ENCODE measurements around the gene CCDC92. TPM values are rescaled to one million over a fixed set of nuclear protein-coding genes. Genes with fewer than 3 reads are reported as not detected.

The CCDC92 gene
- total RNA-seq, 4 donors from 2014 or later, result 14.8 to 48.8 (median 21.1) TPM

GRCh38 chr12:123958462-123958861, 14.2 kb downstream of the CCDC92 start:
- TF ChIP-seq POLR2AphosphoS5 (IDR thresholded peaks at IDR 0.05) (peak in 1 of 3 donors; percentile 21), POLR2A (IDR thresholded peaks at IDR 0.05) (no peak)
- in situ Hi-C loops (cut with MboI; ENCODE audit: low pct_ligation_motif_present in 1 of 4, low pct_unique_long_range_greater_than_20kb in 1 of 4, low sequenced_read_pairs in 3 of 4) (no loop called here), intact Hi-C loops (cut with DNase I; ENCODE audit: low total_unique reads) (no loop called here)
- WGBS, 2 donors (ENCODE audit: low coverage in 1 of 2), result 82 to 100% methylated on average over 1 to 8 of the region's 8 CpGs
- DNase-seq, result no peak
- Histone ChIP-seq H3K4me1 (peaks cover 0 to 24% (median under 1%) of the 10 kb centered on the region in 4 donors), H3K27ac (no peak overlapping the region), H3K36me3 (no peaks in the 10 kb centered on the region), H3K27me3 (no peaks in the 10 kb centered on the region), H3K9me3 (no peaks in the 10 kb centered on the region), H3K4me3 (no peak overlapping the region)

DNA sequence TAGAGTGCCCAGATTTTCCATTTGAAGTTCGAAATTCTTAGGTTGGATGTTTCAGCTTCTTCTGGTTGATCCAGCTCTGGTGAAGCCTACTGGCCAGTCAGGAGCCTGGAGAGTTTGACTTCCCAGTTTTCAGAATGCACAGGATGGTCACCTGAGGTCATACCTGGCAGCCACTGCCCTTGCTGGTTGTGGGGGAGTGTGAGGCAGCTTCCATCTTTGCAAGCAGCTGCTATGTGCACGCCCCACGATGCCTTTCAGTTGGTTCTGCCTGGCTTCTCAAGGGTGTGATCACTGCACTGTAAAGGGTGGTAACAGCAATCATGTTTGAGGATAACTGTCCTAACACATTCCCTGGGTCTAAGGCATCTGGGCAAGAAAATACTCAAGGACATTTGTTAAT, 15.4 kb downstream of the CCDC92 start:
- no peak for DNase-seq
- Histone ChIP-seq H3K4me1 (peaks cover 0 to 20% (median 0%) of the 10 kb centered on the region in 4 donors), H3K27me3 (no peaks in the 10 kb centered on the region), H3K4me3 (no peak overlapping the region), H3K9me3 (no peaks in the 10 kb centered on the region), H3K27ac (no peak overlapping the region), H3K36me3 (no peaks in the 10 kb centered on the region)
- in situ Hi-C loops (cut with MboI; ENCODE audit: low pct_ligation_motif_present in 1 of 4, low pct_unique_long_range_greater_than_20kb in 1 of 4, low sequenced_read_pairs in 3 of 4) (no loop called here), intact Hi-C loops (cut with DNase I; ENCODE audit: low total_unique reads) (no loop called here)
- TF ChIP-seq POLR2A (IDR thresholded peaks at IDR 0.05), result no peak
- TF ChIP-seq CTCF (IDR thresholded peaks at IDR 0.05), result no peak
- TF ChIP-seq EP300 (IDR thresholded peaks at IDR 0.05; ENCODE audit: low read depth), result no peak
- no peak for TF ChIP-seq POLR2AphosphoS5 (IDR thresholded peaks at IDR 0.05)
- 90% methylated on average over 3 of the region's 3 CpGs; no CpG with 5 or more reads in 1 of the 2 donors for whole genome bisulfite sequencing, 2 donors (ENCODE audit: low coverage in 1 of 2)

GRCh38 chr12:123956249-123956648, 16.4 kb downstream of the CCDC92 start:
- WGBS, 2 donors (ENCODE audit: low coverage in 1 of 2), result 53 to 61% methylated on average over 9 of the region's 9 CpGs
- Histone ChIP-seq H3K27me3 (no peaks in the 10 kb centered on the region), H3K4me1 (peaks cover 0 to 14% (median 0%) of the 10 kb centered on the region in 4 donors), H3K9me3 (no peaks in the 10 kb centered on the region), H3K36me3 (no peaks in the 10 kb centered on the region), H3K4me3 (no peak overlapping the region), H3K27ac (no peak overlapping the region)
- intact Hi-C loops (cut with DNase I; ENCODE audit: low total_unique reads) (no loop called here), in situ Hi-C loops (cut with MboI; ENCODE audit: low pct_ligation_motif_present in 1 of 4, low pct_unique_long_range_greater_than_20kb in 1 of 4, low sequenced_read_pairs in 3 of 4) (no loop called here)
- no peak for DNase-seq
- TF ChIP-seq EP300 (IDR thresholded peaks at IDR 0.05; ENCODE audit: low read depth) (no peak), POLR2AphosphoS5 (IDR thresholded peaks at IDR 0.05) (no peak), POLR2A (IDR thresholded peaks at IDR 0.05) (no peak), CTCF (IDR thresholded peaks at IDR 0.05) (no peak)

DNA sequence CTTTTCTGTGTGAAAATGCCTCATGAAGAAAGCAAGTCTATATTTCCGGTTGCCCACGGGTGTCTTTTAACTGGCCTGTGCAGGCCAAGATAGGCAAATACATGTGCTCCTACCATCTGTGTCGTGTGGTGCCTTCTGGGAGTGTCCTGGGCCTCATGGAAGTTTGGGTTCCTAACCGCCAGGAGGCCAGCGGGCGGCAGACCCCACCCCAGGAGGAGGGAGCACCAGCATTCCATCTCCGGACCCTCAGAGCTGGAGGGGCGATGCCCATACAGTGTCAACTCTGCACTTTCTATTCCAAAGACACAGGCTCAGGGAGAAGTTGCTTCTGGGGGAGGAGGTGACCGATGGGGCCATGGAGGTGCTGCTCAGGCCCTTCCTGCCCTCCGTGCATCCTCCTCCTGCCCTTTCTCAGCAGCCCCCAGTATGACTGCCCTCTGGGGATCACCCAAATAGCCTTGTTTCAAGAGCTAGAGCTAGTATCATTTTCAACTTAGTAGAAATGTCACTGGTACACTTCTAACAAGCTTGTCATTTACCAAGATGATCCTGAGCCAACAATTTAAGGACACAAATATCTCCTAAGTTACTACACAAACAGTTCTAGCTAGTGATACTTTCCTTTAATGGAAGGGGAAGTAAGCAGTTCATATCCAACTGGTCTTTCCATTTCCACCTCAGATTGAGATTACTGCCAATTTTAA, 17.8 kb downstream of the CCDC92 start:
- Histone ChIP-seq H3K4me1 (peaks cover 0 to 5% (median 0%) of the 10 kb centered on the region in 4 donors), H3K27me3 (no peaks in the 10 kb centered on the region), H3K36me3 (no peaks in the 10 kb centered on the region), H3K9me3 (no peaks in the 10 kb centered on the region), H3K4me3 (no peak overlapping the region), H3K27ac (no peak overlapping the region)
- WGBS, 2 donors (ENCODE audit: low coverage in 1 of 2), result 80 to 93% methylated on average over 2 to 10 of the region's 10 CpGs
- no peak for TF ChIP-seq CTCF (IDR thresholded peaks at IDR 0.05)
- TF ChIP-seq POLR2A (IDR thresholded peaks at IDR 0.05), result no peak
- no peak for TF ChIP-seq POLR2AphosphoS5 (IDR thresholded peaks at IDR 0.05)
- no peak for TF ChIP-seq EP300 (IDR thresholded peaks at IDR 0.05; ENCODE audit: low read depth)
- DNase-seq, result no peak
- intact Hi-C loops (cut with DNase I; ENCODE audit: low total_unique reads), result no loop called here
- in situ Hi-C loops (cut with MboI; ENCODE audit: low pct_ligation_motif_present in 1 of 4, low pct_unique_long_range_greater_than_20kb in 1 of 4, low sequenced_read_pairs in 3 of 4), result no loop called here
